Loucy (cell line): ENCODE data around the gene ZNF74.

Source experiments
- EZH2phosphoT487 ChIP-seq: fragments of 200-600 bp; IDR thresholded peaks from 2 replicates; pipeline ENCODE4 v1.6.1; 2018; ENCODE audit warnings: antibody characterized with exemption, mild to moderate bottlenecking, moderate library complexity, borderline replicate concordance
- TF ChIP-seq, protein P1 (sequence below): fragments of 200-600 bp; sonication (generic); conservative IDR thresholded peaks from 2 replicates; pipeline ENCODE4 v1.5.1; 2014; ENCODE audit warnings: mild to moderate bottlenecking, antibody characterized with exemption, low read length

GRCh38 chr22:20413217-20414058 lies 19.5 kb downstream of the ZNF74 start:
- TF ChIP-seq, protein P1, sequence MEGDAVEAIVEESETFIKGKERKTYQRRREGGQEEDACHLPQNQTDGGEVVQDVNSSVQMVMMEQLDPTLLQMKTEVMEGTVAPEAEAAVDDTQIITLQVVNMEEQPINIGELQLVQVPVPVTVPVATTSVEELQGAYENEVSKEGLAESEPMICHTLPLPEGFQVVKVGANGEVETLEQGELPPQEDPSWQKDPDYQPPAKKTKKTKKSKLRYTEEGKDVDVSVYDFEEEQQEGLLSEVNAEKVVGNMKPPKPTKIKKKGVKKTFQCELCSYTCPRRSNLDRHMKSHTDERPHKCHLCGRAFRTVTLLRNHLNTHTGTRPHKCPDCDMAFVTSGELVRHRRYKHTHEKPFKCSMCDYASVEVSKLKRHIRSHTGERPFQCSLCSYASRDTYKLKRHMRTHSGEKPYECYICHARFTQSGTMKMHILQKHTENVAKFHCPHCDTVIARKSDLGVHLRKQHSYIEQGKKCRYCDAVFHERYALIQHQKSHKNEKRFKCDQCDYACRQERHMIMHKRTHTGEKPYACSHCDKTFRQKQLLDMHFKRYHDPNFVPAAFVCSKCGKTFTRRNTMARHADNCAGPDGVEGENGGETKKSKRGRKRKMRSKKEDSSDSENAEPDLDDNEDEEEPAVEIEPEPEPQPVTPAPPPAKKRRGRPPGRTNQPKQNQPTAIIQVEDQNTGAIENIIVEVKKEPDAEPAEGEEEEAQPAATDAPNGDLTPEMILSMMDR = no peak
- no peak for TF ChIP-seq EZH2phosphoT487
